SIG-M5 treated with dmso at 0.1 percent for 504 hours (cell line): Measurements from ENCODE around the gene PRICKLE4.

Source experiments
- DNase-seq: peaks from one replicate; lab custom pipeline; 2025; ENCODE audit not compliant: unreplicated experiment; lab: John Stamatoyannopoulos, UW

Gene PRICKLE4, protein sequence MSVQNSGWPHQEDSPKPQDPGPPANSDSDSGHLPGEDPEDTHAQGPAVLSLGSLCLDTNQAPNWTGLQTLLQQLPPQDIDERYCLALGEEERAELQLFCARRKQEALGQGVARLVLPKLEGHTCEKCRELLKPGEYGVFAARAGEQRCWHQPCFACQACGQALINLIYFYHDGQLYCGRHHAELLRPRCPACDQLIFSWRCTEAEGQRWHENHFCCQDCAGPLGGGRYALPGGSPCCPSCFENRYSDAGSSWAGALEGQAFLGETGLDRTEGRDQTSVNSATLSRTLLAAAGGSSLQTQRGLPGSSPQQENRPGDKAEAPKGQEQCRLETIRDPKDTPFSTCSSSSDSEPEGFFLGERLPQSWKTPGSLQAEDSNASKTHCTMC

DNA sequence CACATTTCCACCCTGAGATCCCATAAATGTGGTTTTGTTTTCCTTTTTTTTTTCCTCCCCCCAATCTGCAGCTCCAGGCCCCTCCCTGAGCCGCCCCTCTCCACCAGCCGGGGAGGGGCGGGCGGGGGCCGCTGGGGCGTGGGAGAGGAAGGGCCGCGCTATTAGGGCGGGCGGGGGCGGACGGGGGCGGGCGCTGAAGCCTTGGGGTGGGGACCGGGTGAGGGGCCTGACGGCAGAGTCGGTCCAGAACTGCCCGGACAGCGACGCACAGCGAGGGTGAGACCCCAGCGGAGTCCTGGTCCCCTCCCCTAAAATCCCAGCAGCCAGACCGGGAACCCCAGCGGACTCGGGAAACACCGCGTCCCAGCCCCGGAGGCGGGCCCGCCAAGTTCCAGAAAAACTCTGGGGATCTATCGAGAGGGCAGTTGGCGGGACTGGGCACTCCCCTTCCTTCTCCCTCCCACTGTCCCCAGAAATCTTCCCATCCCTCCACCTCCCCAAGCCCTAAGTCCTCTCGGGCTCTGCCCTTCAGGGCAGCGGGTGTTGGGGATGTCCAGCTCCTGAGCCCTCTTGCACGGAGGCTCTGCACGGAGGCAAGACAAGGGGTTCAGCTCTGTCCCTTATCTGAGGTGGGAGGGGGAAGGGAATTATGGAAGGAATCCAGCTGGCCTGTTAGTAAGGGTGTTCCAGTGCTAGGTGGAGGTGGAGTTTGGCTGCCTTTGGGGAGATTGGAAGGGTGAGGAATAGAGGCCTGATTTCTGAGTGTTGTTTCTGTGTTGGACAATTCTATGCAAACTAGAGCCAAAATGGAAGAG is at the start of gene PRICKLE4:
Gene PRICKLE4, plus strand, starts transcription at position 232 of the 815 bp plus-strand sequence. CDS start 2,692 bp downstream, outside the sequence.
- DNase-seq = no peak

DNA sequence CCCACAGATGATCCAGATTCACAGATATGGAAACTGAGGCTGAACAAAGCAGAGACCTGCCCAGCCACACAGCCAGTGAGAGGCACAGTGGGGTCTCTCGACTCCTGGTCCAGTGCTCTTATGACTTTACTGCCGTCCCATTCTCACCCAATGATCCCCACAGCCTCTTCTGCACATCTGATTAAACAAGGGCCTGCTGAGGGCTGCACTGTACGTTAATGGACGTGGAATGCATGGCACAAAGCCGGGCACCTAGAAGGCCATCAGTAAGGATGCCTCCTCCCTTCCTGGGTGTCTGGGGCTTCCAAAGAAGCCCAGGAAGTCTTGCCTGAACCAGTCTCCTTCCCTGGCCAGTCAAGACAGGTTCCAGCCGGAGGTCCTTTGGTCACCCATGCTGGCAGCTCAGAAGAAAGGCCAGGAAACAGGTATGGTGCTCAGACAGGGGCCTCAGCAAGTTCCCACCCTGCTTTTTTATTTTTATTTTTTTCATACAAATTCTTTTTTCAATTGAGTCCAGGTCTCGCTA is 49.0 kb upstream of the PRICKLE4 start:
- DNase-seq = no peak

DNA sequence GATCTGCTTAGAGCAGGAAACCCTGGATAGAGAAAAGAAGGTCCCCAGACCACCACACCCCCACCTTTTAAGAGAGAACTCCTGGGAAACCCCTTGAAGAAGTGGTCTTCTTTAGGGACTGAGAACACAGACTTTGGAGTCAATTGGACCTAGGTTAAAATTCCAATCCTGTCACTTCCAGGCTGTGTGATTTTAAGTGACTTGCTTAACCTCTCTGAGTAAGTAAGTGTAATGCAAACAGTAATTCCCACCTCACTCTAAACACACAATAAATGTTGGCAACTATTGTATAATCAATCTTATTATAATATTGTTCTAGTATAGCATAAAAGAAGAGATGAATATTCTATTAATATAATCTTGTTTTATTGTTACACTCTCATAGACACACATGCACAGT is 48.4 kb upstream of the PRICKLE4 start:
- no peak for DNase-seq

DNA sequence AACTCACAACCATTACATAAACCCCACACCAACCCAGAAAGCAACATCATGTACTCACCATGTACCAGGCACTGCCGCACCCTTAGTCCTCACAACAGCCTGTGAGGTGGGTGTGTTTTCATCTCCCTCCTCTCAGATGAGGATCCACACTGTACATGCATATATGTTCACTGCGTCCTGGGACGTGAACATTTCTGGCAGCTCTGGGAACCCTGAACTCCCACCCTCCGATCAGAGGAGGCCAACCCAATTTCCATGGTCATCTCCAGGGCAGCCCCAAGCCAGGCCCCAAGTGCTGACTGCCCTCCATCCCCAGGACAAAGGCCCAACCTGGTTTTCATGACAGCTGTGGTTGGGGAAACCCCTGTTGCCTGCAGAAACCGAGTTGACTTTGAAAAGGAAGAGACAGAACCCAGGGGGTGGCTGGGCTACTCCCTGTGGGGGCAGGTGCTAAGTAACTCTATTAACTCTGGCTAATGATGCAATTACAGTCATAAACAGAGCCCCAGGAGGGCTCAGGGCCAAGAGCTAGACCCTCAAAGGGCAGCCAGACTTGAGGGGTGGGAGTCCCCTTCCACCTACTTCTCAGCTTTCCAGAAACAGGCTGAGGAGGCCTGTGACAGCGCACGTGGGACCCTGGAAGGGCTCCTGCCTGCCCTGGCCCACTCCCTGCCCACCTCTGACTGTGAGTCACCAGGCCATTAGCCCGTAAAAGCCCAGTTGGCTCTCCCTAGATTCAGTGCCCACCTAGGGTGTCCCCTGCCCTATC is 47.8 kb upstream of the PRICKLE4 start:
- DNase-seq = no peak

DNA sequence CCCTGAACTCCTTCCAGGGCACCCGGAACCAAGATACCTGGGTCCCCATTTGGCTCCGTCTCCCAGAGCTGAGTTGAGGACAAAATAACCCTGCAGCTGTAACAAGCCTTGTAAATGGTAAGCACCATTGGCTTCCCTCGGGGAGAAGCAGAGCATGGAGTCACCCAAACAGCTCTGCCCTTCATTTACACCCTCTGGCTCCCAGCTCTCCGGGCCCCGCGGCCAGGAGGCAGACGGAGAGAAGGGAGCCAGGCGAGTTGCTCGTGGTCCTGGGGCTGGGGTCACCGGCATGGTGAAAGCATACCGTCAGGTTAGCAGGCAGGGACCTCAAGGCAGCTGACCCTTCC is 47.2 kb upstream of the PRICKLE4 start:
- DNase-seq = no peak

DNA sequence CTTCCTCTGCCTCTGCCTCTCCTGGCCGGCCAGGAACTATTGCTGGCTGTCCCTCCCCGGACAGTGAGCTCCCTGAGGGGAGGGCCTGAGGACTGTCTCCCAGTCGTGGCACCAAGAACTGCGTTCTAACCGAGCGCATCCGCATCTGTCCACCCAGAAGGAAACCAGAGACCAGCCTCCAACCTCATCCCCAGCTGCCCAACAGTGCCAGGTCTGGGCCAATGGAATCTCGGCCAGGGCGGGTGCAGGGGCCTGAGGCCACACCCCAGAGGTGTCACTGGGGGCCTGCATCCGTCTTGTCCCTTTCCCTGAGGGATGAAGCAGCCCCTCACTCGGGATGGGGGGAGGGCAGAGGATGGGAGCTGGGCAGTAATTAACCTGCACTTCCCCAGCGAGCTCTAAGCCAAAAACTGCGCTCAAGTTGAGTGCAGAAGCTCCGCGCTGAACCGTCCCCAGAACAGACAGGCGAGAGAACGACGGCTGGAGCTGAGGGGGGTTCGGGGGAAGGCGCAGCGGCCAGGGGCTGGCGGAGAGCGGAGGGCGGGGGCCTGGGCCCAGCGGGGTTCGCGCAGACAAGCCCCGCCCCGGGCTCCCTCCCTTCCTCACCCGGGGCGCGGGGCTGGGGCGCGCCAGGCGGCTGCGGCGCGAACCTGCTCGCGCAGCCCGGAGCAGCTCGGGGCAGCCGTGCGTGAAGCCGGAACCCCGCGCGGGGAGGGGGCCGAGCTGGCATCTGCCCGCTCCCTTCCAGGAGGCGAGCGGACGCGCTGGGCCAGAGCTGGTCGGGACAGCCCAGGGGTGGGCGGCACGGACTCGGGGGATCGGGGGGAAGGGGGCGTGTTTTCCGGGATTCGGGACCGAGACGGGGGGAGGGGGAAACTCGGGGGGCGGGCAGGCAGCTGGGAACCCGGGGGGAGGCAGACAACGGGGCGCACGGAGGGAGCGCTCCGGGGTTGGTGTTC is 46.6 kb upstream of the PRICKLE4 start:
- peak; percentile 45 for DNase-seq

DNA sequence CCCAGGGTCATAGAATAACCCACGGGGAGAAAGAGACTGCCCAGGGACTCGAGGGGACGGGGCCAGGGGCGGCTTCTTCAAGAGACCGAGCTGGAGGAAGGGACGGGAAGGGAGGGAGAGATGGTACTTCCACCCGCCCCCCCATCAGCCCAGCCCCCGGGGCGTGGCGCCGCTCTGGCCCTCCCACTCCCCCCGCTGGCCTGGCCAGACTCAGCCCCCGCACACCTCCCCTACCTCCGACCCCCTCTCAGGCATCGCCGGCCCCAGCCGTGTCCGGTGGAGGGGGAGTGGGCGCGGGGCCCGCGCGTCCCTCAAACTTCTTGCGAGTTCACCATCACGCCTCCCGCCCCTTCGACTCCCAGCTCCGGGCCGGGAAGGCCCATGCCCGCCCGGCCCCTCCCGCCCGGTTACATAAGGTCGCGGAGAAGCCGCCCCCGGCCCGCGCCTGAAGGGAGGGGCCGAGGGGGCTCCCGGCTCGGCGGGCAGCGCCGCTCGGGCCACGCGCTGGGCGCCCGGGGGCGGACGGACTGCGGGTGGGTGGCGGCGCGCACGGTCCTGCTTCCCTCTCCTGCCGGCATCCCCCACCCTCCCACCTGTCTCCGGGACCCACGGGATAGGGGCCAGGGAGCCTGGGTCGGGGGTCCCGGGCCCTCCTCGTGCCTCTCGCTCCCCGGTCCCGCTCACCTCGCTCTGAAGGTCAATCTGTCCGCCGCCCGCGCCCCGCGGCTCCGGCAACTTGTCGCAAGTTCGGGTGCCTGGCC is 45.7 kb upstream of the PRICKLE4 start:
- DNase-seq = peak; percentile 19

DNA sequence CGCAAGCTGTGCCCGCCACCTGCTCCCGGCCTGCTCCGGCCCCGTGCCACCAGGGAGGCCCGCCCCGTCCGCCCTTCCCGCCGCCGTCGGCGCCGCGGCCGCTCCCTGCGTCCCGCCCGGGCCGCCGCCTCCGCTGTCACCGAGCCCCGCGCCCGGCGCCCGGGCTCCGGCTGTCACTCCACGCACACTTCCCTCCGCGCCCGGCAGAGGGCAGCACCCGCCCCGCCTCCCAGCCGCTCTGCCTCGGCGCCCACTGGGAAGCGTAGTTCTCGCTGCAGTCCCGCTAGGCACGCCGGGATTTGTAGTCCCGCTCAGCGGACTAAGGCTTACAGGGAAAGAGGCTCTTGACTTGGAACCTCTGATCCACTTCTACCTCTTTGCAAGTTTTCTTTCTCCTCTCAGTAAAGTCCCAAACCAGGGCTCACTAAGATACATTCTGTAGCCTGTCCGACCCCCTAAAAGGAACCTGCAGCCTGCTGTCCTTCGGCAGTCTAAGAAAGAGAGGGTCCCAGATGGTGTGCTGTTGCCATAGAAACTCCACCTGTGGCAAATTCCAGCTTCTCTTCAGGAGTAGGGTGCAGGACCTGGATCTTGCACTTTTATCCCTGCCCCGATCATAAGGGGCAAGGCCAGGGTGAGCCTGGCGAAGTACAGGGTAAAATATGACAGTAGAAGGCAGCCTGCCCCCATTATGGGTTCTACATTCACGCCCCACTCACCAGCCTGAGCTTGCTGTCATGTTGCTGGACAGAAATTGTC is 45.0 kb upstream of the PRICKLE4 start, which contains the start of gene TFEB:
Gene TFEB, minus strand, starts transcription at position 182 of the 759 bp plus-strand sequence. CDS start 44,395 bp downstream, outside the sequence.
- DNase-seq = peak; percentile 85

DNA sequence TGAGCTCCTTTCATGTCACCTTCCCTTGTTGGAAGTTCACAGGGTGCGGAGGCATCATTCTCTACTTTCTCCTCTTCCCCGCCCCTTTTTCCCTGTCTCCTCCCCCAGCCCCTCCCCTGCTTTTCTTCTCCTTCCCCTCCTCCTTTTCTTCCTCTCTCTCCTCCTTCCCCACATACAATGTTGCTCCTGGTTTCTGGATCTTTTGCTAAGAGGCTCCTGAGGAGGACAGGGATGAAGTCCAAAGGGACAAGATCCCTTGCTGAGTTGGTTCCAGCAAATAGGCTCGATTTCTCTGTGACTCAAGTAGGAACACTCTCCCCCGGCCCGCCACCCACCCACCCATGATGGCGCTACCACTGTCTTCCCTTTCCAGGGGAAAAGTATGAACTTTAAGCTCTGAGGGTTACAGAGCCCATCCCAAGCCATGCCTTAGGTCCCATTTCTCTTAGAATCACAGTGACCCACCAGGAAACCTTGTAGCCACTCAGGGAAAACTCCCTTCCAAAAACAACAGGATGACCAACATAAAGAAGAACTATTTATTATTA is 44.3 kb upstream of the PRICKLE4 start:
- no peak for DNase-seq

DNA sequence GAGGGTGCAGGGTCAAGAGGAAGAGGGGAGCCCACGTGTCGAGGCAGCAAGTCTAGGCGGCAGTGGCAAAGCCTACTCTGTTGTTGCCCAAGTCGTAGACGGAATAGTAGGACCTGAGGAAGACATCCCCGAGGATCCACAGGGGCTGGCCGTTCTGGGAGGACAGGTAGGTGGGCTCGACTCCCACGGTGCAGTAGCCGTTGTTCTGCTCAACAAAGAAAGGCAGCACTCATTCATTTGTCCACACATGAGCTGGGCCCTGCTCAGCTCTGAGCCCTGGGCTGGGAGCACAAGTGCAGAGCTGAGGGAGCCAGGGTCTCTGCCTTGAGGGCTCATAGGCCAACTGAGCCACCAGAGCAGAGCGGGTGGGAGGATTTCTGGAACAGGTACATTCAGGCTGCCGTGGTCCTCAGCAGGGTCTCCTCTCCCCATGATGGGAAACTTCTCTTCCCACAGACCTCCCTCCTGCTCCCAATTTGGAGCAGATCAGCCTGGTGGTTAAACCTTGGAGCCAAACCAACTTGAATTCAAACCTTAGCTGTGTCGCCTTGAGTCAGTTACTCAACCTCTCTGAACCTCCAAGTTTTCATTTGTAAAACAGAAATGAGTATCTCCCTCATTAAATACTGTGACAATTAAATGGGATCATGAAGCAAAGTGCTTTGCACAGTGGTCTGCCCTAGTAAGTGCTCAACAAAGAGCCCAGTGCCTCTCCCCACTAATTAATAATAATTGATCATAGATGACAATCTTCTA is 43.6 kb upstream of the PRICKLE4 start:
- DNase-seq = no peak

DNA sequence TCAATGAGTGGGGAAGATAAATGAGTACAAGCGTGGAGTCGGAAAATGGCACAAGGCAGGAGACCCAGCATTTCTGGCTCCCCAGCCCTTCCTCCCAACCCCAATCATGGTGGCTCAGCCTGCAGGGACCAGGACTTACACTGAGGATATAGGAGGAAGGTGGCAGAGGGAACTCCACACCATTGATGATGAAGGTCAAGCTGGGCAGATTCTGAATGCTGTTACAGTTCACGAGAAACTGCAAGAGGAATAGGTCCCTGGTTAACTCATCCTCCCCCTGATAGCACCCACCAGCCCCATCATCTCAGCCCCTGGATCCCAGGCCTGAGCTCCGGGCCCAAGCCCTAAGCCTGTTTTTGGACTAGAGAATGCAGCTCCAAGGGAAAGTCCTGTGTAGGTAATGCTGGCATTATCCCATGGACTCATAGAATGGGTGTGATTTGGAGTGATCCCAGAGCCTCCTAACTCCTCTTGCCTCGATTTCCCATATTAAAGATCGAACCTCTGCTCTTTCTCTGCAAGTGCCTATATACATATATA is 42.9 kb upstream of the PRICKLE4 start:
- no peak for DNase-seq

DNA sequence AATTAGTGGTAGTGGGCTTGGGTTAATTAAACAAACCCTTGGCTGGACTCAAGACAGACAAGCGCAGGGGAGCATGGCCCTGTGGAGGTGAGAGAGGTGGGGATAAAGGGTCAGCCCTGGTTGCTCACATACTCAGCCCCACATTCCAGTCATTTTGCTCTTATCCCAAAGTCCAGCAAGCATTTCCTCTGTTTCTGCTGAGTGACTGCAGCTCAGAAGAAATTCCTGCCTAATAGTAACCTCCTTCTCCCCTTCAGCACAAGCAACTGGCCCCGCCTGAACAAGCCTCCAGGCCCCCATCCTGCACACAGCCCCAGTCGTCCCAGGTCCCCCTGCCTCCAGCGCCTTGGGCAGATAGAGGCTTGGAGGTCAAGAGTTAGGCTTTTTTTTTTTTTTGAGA is 41.5 kb upstream of the PRICKLE4 start:
- DNase-seq = no peak

DNA sequence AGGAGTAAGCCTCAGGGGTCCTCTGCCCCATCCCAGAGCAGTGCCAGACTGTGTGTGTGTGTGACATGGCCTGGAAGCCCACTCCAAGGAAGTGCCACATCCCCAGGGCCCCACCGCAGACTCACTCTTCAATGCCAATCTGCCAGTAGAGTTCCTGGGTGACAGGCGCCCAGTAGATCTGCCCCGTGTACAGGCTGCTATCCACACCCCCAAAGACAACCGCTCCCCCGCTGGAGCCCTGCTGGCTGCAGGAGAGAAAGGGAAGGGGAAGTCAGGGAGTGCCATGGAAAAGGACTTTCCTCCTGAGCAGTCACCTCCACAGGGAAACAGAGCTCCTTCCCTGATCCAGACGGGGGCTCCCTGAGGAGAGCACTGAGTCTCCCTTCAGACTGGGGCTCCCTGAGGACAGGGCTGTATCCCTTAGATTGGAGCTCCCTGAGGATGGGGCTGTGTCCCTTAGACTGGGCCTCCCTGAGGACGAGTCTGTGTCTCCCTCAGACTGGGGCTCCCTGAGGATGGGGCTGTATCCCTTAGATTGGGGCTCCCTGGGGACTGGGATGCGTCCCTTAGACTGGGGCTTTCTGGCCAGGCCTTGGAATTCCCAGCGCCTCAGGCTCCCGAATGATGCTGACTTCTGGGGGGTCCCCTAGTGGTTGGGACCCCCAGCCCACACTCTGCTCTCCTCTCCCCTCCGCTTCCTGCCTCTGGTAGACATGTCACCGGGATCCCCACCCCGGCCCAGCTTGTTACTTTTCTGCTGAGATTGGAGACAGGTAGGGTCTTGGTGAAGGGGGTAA is 40.0 kb upstream of the PRICKLE4 start:
- DNase-seq = no peak

DNA sequence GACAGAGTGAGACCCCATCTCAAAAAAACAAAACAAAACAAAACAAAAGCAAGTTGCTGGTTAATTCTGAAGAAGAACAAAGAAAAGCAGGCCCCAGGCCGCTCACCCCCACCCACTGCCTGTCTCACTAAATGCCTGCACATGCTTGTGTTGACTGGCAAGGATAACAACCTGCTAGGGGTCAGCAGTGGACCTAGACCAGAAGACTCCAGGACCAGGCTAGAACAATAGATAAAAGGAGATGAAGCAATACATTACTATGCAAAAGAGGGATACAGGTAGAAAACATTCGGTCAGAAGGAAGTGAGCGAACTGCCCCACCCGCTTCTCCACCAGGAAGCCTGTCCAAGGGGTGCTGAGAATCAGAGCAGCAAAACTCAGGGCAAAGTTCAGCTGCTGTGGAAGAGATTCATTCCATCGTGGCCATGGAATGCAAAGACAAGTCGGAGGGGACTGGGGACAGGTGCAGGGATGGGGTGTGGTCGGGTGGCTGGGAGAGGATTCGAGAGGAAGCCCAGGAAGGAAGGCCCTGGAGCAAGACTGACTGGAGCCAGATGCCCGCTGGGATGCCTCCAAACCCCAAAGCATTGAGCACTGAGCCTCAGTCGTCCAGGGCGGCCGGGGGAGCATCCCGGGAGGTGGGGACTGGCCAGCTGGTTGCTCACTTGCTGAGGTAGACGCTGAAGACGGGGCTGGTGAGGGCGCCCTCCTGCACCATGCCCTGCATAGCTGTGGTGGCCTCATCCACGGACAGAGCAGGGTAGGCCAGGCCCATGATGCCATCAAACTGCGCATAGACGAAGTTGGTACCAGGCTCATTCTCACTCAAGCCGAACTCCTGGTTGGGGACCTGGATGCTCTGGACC is 38.7 kb upstream of the PRICKLE4 start:
- no peak for DNase-seq

DNA sequence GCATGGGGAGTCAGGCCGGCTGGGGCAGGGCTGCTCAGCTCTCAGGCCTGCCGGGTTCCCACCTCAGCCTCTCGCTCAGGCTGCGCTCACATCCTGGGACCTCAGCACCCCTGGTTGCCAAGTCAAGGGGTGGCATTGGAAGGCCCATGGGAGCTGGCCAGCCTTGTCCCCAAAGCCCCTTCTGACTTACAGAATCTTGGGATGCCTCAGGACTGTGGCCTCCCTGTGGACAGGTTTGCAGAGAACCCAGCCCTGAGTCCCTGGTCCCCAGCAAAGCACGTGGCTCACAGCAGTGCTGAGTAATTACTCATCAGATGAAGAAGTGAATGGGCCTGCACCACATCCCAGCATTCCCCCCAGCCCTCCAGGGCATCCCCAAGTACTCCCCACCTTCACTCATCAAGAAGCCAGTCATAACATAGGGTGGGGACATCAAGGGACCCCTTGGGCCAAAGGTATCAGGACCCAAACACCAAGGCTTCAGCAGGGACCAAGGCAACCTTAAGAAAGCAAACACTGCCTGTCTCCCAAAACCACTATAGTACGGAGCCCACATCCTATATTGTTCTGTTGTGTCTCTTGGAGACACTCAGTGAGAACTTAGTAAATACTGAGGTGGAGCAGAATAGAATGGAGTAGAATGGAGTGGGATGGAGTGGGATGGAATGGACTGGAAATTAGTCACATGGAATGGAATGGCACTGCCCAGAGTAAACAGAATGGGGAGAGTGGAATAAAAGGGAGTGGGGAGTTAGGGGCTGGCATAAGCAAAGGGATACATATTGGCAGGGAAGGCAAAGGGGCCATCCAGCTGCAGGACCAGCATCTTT is 37.0 kb upstream of the PRICKLE4 start:
- DNase-seq = no peak
